ENCODE data around the gene ARHGAP31. TPM values are rescaled to one million over a fixed set of nuclear protein-coding genes. Genes with fewer than 3 reads are reported as not detected.

The ARHGAP31 gene
- total RNA-seq, 2 donors from 2014 or later = 11.4 to 11.8 TPM

DNA sequence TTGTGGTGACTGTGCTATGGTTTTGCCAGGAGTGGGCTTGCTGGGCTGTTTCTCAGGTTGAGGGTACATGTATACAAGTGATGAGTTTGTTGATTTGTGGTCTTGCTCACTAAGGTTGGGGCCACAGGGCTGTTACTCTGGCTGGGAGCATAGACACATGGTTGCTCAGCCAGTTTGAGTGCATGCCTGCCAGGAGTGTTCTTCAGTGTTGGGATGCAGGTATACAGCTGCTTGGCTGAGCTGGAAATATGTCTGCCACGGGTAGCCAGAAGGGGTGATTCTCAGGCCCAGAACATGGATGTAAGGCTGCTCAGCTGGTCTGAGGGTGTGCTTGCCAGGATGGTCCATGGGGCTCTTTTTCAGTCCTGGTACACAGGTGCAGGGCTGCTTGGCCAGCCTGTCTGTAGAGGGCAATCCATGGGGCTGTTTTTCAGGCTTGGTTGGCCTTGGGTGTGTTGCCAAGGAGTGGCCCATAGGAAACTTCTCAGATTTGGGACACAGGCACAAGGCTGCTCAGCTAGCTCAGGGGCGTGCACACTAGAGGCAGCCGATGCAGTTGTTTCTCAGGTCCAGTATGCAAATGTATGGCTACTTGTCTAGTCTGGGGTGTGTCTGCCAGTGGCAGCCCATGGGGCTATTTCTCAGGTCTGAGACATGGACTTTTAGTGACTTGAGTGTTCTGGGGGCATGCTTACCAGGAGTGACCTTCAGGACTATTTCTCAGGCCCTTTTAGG lies 5.3 kb upstream of the ARHGAP31 start:
- Mint-ChIP-seq H3K4me1 (peaks cover 13% of the 10 kb centered on the region), H3K27me3 (no peaks in the 10 kb centered on the region), H3K4me3 (no peak overlapping the region)

DNA sequence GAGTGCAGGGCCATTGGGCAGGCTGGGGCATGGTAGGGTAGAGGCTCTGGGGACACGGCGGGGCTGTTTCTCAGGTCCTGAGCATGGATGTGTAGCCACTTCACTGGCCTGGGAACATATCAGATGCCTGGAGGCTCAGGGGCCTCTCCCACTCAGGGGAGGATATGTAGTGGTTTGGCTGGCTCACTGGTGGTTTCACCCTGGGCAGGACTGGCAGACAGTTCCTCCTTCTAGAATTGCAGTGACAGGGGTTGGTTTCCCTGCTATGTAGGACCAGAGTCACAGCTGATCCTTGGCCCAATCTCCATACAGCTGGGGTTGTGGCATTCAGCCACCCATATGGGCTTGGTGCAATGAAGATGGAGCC lies 4.8 kb upstream of the ARHGAP31 start:
- no peak for DNase-seq
- Mint-ChIP-seq H3K27me3 (no peaks in the 10 kb centered on the region), H3K4me1 (peaks cover 13% of the 10 kb centered on the region), H3K4me3 (no peak overlapping the region), H3K27ac (no peak overlapping the region), H3K36me3 (ENCODE audit: low read depth) (no peaks in the 10 kb centered on the region)
- ATAC-seq = no peak
- no peaks in the 10 kb centered on the region for H3K9me3 ChIP-seq (ENCODE audit: control insufficient read depth, low read length, poor library complexity, severe bottlenecking)

More for the DNA sequence above, 5.3 kb upstream of the ARHGAP31 start:
- DNase-seq (no peak), ATAC-seq (no peak)
- H3K9me3 ChIP-seq (ENCODE audit: control insufficient read depth, low read length, poor library complexity, severe bottlenecking) = no peaks in the 10 kb centered on the region
- Mint-ChIP-seq H3K36me3 (ENCODE audit: low read depth) (no peaks in the 10 kb centered on the region), H3K27ac (no peak overlapping the region)

DNA sequence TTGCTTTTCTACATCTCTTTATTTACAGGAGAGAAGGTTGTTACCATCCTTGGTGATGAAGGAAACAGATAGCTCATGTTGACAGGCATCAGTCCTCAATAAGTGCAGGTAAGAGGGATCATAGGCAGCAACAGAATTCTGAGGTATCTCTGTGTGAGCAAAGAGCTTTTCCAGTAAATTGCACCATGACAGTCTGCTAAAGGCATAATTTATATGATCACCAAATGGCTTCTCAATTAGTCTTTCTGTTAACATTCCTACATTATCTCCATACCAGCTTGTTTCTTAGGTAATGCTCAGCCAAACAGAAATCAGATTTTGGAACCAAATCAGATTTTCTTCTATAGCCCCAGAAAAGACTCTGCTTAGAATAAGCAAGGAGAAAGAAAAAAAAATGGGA lies 3.6 kb upstream of the ARHGAP31 start:
- Mint-ChIP-seq H3K4me3 (no peak overlapping the region), H3K4me1 (peaks cover 15% of the 10 kb centered on the region), H3K27ac (no peak overlapping the region), H3K27me3 (no peaks in the 10 kb centered on the region), H3K36me3 (ENCODE audit: low read depth) (no peaks in the 10 kb centered on the region)
- no peak for DNase-seq
- ATAC-seq = no peak
- no peaks in the 10 kb centered on the region for H3K9me3 ChIP-seq (ENCODE audit: control insufficient read depth, low read length, poor library complexity, severe bottlenecking)

DNA sequence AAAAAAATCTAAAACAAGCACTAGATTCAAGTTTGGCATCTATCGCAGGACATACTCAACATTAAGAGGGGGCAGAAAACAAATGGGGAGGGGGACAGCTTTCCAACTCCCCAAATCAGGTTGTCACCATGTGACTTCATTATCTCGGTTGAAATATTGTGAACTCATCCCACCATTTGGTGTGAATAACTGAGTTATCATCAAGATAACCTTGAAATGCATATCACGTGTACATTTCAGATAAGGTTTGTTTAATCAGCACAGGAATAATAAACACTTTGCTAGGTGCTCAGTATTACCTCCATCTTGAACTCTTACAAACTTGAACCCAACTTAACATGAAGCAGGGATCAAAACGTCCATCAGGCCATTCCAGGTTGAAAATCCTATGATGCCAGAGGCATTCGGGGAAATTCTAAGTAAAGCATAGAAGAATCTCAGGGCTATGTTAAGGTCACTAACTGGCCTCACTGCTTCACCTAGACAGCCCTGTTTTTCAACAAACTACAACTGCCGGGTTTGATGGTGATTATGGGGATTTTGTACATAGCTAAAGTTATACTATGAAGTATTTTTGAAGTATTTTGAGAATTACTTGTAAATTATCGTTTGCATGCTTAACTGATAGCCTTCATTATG lies 3.0 kb upstream of the ARHGAP31 start:
- no peaks in the 10 kb centered on the region for H3K27me3 Mint-ChIP-seq
- ATAC-seq = no peak
- DNase-seq = no peak
- peaks cover 21% of the 10 kb centered on the region for H3K4me1 Mint-ChIP-seq
- H3K9me3 ChIP-seq (ENCODE audit: control insufficient read depth, low read length, poor library complexity, severe bottlenecking) = no peaks in the 10 kb centered on the region
- H3K4me3 Mint-ChIP-seq = no peak overlapping the region
- H3K36me3 Mint-ChIP-seq (ENCODE audit: low read depth) = no peaks in the 10 kb centered on the region
- no peak overlapping the region for H3K27ac Mint-ChIP-seq

DNA sequence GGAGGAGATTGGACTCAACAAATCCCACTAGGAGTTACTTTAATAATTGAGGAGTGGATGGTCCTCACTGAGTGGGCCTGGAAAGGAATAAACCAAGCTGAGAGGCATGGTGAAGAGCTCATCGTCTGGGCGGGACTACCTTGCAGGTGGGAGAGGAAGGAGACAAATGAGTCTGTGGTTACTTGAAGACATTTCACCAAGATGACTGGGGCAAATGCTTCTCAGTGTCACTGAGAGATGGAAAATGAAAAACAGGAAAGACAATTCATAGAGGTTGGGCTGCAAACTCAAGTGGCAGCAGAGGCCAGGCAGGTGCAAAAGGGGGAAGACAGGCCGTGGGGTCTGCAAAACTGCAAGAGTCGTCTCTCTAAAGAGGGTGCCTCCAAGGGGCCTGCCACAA lies 1.5 kb upstream of the ARHGAP31 start:
- DNase-seq (no peak), ATAC-seq (no peak)
- H3K4me1 Mint-ChIP-seq = peaks cover 35% of the 10 kb centered on the region
- H3K27ac Mint-ChIP-seq = peak overlapping the region; percentile 99
- no peaks in the 10 kb centered on the region for H3K27me3 Mint-ChIP-seq
- H3K4me3 Mint-ChIP-seq = peak overlapping the region; percentile 93
- H3K9me3 ChIP-seq (ENCODE audit: control insufficient read depth, low read length, poor library complexity, severe bottlenecking) = no peaks in the 10 kb centered on the region
- H3K36me3 Mint-ChIP-seq (ENCODE audit: low read depth) = no peaks in the 10 kb centered on the region

DNA sequence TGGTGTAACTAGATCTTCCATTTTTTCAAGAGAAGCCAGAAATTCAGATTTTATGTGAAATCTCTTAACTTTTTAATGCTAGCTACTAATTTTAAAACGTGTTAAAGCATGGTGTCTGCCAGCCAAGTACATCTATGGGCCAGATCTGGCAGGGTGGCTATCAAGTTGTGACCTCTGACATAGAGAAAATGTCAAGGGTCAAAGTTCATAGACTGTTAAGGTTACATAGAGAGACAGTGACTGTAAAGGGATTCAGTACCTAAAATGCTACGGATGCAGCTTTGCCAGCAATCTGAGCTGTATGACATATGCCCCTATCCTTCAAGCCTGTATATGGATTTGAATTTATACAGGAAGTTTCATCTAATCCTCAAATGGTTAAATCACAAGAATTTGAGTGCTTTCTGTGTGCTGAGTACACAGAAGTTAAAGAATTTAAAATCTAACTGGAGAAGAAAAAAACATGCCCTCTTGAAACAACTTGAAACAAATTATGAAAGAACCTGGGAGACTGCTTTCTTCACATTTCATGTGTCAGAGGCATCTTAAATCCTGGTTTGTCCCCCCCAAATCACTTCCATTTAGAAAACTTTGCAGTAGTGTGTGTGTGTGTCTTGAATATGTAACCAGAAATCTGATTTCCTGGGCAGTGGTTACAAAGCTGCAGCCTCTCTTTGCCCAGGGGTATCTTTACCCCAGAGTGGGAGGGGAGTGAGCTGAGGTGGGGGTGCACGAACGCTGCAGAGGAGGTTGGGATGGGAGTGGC lies 895 bp upstream of the ARHGAP31 start:
- H3K4me1 Mint-ChIP-seq = peaks cover 41% of the 10 kb centered on the region
- ATAC-seq = no peak
- peak overlapping the region; percentile 99 for H3K27ac Mint-ChIP-seq

DNA sequence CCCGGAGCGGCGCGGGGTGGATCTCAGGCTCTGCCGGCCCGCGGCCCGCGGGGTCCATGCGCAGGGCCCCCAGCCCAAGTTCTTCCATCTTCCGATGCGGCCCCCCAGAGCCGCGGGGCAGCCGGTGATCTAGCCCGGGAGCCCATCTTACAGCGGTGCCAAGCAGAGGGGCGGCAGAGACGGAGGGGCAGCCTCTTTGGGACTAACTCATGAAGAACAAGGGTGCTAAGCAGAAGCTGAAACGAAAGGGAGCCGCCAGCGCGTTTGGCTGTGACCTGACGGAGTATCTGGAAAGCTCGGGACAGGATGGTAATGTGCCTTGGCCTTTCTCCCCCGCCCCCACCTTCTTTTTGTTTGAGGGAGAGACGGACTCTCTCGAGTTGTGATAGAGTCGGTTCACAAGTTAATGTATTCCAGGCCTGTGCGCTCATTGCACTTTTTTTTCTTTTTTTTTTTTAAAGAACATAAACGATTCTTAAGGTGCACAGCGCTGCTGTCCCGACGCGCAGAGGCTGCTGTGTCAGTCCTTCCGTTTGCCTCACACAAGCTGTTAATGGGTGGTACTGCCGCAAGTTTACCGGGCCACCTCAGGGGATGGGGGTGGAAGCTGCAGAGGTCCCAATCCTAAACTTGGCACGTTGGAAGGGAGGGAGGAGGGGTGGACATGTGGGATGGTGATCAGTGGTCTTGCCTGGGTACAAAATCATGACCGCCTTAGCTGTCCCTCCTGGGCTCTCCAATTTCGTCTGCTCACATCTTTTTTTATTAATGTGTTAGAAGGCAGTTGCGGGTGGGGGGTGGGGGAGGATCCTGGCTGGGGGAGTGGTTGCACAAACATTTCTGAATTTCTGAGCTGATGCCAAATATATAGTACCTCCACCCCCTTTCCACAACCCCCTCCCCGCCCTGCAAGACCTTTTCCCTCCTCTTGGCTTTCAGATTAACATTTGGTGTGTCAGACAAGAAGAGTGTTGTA lies 801 bp downstream of the ARHGAP31 start:
- peaks cover 44% of the 10 kb centered on the region for H3K4me1 Mint-ChIP-seq
- H3K36me3 Mint-ChIP-seq (ENCODE audit: low read depth) = no peaks in the 10 kb centered on the region
- peak; percentile 38 for ATAC-seq

More for the DNA sequence above, 895 bp upstream of the ARHGAP31 start:
- no peaks in the 10 kb centered on the region for H3K27me3 Mint-ChIP-seq
- H3K9me3 ChIP-seq (ENCODE audit: control insufficient read depth, low read length, poor library complexity, severe bottlenecking) = no peaks in the 10 kb centered on the region
- H3K36me3 Mint-ChIP-seq (ENCODE audit: low read depth) = no peaks in the 10 kb centered on the region
- DNase-seq = no peak
- peak overlapping the region; percentile 93 for H3K4me3 Mint-ChIP-seq

DNA sequence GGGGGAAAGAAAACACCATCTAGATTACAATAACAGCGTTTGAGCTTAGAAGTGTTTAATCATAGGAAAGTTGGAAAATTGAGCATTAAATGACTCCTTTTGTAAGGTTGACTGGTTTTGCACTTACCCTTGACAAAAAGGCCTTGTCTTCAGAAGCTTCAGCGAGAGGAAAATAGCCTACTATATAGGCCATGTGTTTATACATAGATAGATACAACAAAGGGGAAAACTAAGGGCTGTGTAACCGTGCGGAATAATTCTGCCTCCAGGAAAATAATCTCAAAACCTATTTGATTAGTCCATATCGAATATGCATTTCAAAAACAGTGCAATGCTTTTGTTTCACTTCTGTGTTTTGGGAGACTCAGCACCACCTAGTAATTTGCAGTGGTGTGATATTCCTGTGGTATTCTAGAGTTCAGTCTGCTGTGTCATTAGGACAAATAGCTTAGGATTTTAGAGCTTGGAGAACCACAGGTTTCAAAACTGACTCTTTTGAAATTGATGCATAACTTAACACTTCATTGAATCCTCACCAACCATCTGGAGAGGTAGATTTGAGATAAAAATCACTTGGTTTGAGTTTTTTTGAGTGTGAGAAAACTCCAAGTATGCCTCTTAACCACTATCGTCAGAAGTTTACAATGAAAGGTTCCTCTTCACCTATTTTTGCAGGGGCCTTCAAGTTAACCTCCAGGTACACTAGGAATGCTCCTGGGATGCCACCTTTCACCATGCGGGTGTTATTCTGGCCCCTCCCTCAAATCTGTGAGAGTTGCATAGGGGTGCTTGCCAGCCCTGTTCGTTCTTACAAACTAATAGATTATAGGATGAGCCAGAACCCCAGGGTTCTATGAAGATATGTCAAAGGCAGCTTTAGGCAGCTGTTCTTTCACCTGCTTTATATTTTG lies 1.9 kb downstream of the ARHGAP31 start:
- peak overlapping the region; percentile 93 for H3K4me3 Mint-ChIP-seq
- no peak for DNase-seq
- ATAC-seq = no peak
- no peaks in the 10 kb centered on the region for H3K36me3 Mint-ChIP-seq (ENCODE audit: low read depth)
- H3K27ac Mint-ChIP-seq = peak overlapping the region; percentile 99
- H3K9me3 ChIP-seq (ENCODE audit: control insufficient read depth, low read length, poor library complexity, severe bottlenecking) = no peaks in the 10 kb centered on the region
- peaks cover 44% of the 10 kb centered on the region for H3K4me1 Mint-ChIP-seq
- H3K27me3 Mint-ChIP-seq = no peaks in the 10 kb centered on the region

More for the DNA sequence above, 801 bp downstream of the ARHGAP31 start:
- H3K9me3 ChIP-seq (ENCODE audit: control insufficient read depth, low read length, poor library complexity, severe bottlenecking) = no peaks in the 10 kb centered on the region
- Mint-ChIP-seq H3K27me3 (no peaks in the 10 kb centered on the region), H3K4me3 (peak overlapping the region; percentile 93), H3K27ac (peak overlapping the region; percentile 99)
- peak; percentile 19 to 49 (median 29) for DNase-seq

DNA sequence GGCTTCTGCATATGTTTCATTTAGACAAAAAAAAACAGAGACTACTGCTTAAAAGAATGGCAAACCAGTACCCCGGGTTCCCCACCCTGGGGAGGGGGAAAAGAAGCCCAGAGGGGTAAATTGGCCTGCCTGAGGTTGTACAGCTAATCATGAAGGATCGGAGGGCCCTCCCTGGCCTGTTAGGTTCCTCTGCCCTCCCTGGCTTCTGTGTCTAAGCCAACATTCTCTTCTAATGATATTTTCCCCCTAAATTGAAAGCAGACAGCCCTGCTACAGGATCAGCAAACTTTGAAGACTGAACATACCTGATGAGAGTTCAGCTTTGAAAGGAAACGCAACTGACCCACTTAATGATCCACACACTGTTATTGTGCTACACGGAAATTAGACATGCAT lies 2.5 kb downstream of the ARHGAP31 start:
- DNase-seq (no peak), ATAC-seq (no peak)
- peak overlapping the region; percentile 93 for H3K4me3 Mint-ChIP-seq
- H3K9me3 ChIP-seq (ENCODE audit: control insufficient read depth, low read length, poor library complexity, severe bottlenecking) = no peaks in the 10 kb centered on the region
- H3K27me3 Mint-ChIP-seq = no peaks in the 10 kb centered on the region
- peak overlapping the region; percentile 99 for H3K27ac Mint-ChIP-seq
- H3K36me3 Mint-ChIP-seq (ENCODE audit: low read depth) = no peaks in the 10 kb centered on the region
- H3K4me1 Mint-ChIP-seq = peaks cover 49% of the 10 kb centered on the region

DNA sequence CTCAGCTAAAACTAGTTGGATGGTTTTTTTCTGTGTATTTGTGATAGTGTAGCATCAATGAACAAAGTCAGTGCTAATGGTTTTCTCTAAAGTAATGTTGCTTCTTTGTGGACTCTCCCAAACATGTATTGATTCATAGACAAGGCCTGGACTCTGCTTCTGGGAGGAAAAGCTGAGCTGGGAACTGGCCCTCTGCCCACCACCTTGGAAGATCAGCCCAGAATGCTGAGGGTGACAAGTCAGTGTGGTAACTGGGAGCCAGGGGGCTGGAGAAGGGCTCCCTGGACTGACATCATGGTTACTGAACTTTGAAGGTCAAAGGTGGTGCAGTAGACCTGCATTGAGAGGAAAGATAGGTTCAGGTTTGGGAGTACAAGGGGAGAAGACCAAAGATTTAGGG lies 3.0 kb downstream of the ARHGAP31 start:
- ATAC-seq (no peak), DNase-seq (no peak)
- Mint-ChIP-seq H3K27me3 (no peaks in the 10 kb centered on the region), H3K4me1 (peaks cover 53% of the 10 kb centered on the region), H3K27ac (peak overlapping the region; percentile 99), H3K36me3 (ENCODE audit: low read depth) (peaks cover 2% of the 10 kb centered on the region), H3K4me3 (peak overlapping the region; percentile 93)
- H3K9me3 ChIP-seq (ENCODE audit: control insufficient read depth, low read length, poor library complexity, severe bottlenecking) = no peaks in the 10 kb centered on the region

DNA sequence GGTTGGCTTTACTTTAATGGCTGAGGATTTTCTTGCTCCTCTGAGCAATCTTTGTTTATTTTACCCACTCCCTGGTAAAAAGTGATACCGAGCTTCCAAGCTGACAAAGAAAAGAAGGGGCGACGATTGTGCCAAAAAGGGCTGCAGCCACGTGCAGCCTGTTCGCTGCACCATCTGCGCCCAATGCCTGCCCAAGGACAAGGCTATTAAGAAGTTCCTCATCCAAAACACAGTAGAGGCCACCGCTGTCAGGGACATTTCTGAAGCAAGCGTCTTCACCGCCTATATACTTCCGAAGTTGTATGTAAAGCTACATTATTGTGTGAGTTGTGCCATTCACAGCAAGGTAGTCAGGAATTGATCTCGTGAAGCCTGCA lies 4.4 kb downstream of the ARHGAP31 start:
- ATAC-seq (no peak), DNase-seq (no peak)
- H3K4me1 Mint-ChIP-seq = peaks cover 54% of the 10 kb centered on the region
- peak overlapping the region; percentile 99 for H3K27ac Mint-ChIP-seq
- peak overlapping the region; percentile 31 for H3K4me3 Mint-ChIP-seq
- peaks cover 7% of the 10 kb centered on the region for H3K36me3 Mint-ChIP-seq (ENCODE audit: low read depth)
- H3K27me3 Mint-ChIP-seq = no peaks in the 10 kb centered on the region
- no peaks in the 10 kb centered on the region for H3K9me3 ChIP-seq (ENCODE audit: control insufficient read depth, low read length, poor library complexity, severe bottlenecking)

DNA sequence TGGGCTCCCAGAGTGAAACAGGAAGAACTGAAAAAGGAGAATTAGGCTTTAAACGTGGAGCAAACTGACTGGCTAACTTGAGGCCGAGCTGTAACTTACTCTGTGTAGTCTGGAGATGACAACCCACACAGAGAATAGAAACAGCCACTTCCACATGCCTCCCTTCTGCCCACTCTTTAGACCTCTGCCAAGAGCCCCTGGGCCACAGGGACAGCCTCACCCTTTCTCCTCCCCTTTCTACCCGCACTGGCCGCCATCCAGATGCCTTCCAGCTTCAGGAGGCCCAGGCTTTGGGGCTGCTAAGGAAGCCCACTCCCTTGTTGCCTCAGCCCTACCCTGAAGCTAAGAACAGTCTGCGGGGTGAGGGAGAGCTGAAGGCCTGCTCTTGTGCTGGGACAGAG lies 6.8 kb downstream of the ARHGAP31 start:
- peak overlapping the region; percentile 72 for H3K27ac Mint-ChIP-seq
- H3K4me1 Mint-ChIP-seq = peaks cover 51% of the 10 kb centered on the region
- ATAC-seq (no peak), DNase-seq (no peak)
- no peaks in the 10 kb centered on the region for H3K9me3 ChIP-seq (ENCODE audit: control insufficient read depth, low read length, poor library complexity, severe bottlenecking)
- H3K36me3 Mint-ChIP-seq (ENCODE audit: low read depth) = peaks cover 9% of the 10 kb centered on the region
- H3K27me3 Mint-ChIP-seq = no peaks in the 10 kb centered on the region
- no peak overlapping the region for H3K4me3 Mint-ChIP-seq
